ENCODE results near the gene TASL. TPM values are rescaled to one million over a fixed set of nuclear protein-coding genes. Genes with fewer than 3 reads are reported as not detected.

The TASL gene
- polyA plus RNA-seq, 3 donors, result 22.2 to 34.4 (median 28.7) TPM

- TF ChIP-seq, protein P1, sequence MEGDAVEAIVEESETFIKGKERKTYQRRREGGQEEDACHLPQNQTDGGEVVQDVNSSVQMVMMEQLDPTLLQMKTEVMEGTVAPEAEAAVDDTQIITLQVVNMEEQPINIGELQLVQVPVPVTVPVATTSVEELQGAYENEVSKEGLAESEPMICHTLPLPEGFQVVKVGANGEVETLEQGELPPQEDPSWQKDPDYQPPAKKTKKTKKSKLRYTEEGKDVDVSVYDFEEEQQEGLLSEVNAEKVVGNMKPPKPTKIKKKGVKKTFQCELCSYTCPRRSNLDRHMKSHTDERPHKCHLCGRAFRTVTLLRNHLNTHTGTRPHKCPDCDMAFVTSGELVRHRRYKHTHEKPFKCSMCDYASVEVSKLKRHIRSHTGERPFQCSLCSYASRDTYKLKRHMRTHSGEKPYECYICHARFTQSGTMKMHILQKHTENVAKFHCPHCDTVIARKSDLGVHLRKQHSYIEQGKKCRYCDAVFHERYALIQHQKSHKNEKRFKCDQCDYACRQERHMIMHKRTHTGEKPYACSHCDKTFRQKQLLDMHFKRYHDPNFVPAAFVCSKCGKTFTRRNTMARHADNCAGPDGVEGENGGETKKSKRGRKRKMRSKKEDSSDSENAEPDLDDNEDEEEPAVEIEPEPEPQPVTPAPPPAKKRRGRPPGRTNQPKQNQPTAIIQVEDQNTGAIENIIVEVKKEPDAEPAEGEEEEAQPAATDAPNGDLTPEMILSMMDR (IDR thresholded peaks at IDR 0.05), result no peak
- Histone ChIP-seq H2AFZ (ENCODE audit: insufficient read depth, low read depth, low read length, poor library complexity, severe bottlenecking) (no peak overlapping the region), H3K36me3 (replicated peaks in 1 of 2; ENCODE audit: control insufficient read depth in 1 of 2, insufficient read depth in 2 of 2, low read length in 2 of 2) (peaks cover 19 to 63% of the 10 kb centered on the region in 2 donors), H3K4me3 (replicated peaks in 1 of 3; ENCODE audit: low read depth in 2 of 3, low read length in 3 of 3) (no peak overlapping the region), H3K27me3 (ENCODE audit: control insufficient read depth in 2 of 2, insufficient read depth in 2 of 2, low read length in 2 of 2) (peaks cover 0 to 2% of the 10 kb centered on the region in 2 donors), H3K27ac (ENCODE audit: low read depth in 1 of 2, low read length in 2 of 2) (peak overlapping the region in 1 of 2 donors; percentile 37), H3K4me2 (replicated peaks; ENCODE audit: extremely low read depth, low read length, poor library complexity, severe bottlenecking) (no peak overlapping the region), H3K4me1 (ENCODE audit: control insufficient read depth in 1 of 2, insufficient read depth in 2 of 2, low read length in 2 of 2) (peaks cover 11 to 13% of the 10 kb centered on the region in 2 donors), H4K20me1 (ENCODE audit: insufficient read depth, low read length) (peaks cover 80% of the 10 kb centered on the region), H3K79me2 (ENCODE audit: insufficient read depth, low read length) (peaks cover 86% of the 10 kb centered on the region), H3K9me3 (replicated peaks in 1 of 2; ENCODE audit: control insufficient read depth in 1 of 2, insufficient read depth in 1 of 2, low read length in 2 of 2) (peaks cover 0 to 6% of the 10 kb centered on the region in 2 donors), H3K9ac (ENCODE audit: insufficient read depth, low read length, poor library complexity, severe bottlenecking) (no peak overlapping the region)
- WGBS (ENCODE audit: insufficient coverage), result no CpG with 5 or more reads among the region's 2 CpGs
- intact Hi-C loops (cut with micrococcal nuclease), result loop anchor here in 1 of 2 donors (10.0 kb wide), 1 partner anchor 94 kb away; the partner anchor contains the start of gene GK
- peaks cover 0 to 10% (median 8%) of the 10 kb centered on the region in 7 donors for H3K9me3 Mint-ChIP-seq
- H3K4me1 Mint-ChIP-seq, result peaks cover 29% of the 10 kb centered on the region
- H3K27me3 Mint-ChIP-seq (ENCODE audit: low read depth in 3 of 3), result peaks cover 0 to 4% (median 0%) of the 10 kb centered on the region in 3 donors
- DNase-seq, result no peak
- H3K27ac Mint-ChIP-seq, result peak overlapping the region; percentile 42 to 84 (median 80)
- no peak overlapping the region for H3K4me3 Mint-ChIP-seq
- peaks cover 50 to 84% of the 10 kb centered on the region in 2 donors for H3K36me3 Mint-ChIP-seq
Measured at GRCh38 chrX:30561191-30561590, 16.4 kb downstream of the TASL start.

- Mint-ChIP-seq H3K9me3 (peaks cover 0 to 19% (median 4%) of the 10 kb centered on the region in 7 donors), H3K27ac (no peak overlapping the region), H3K36me3 (peaks cover 3 to 16% of the 10 kb centered on the region in 2 donors), H3K4me1 (peaks cover 11% of the 10 kb centered on the region), H3K4me3 (no peak overlapping the region), H3K27me3 (ENCODE audit: low read depth in 3 of 3) (peaks cover 0 to 3% (median 0%) of the 10 kb centered on the region in 3 donors)
- H3K27me3 ChIP-seq (ENCODE audit: control insufficient read depth in 2 of 2, insufficient read depth in 2 of 2, low read length in 2 of 2), result peaks cover 0 to 5% of the 10 kb centered on the region in 2 donors
- peaks cover 6 to 9% of the 10 kb centered on the region in 2 donors for H3K9me3 ChIP-seq (replicated peaks in 1 of 2; ENCODE audit: control insufficient read depth in 1 of 2, insufficient read depth in 1 of 2, low read length in 2 of 2)
- no CpG with 5 or more reads among the region's 2 CpGs for WGBS (ENCODE audit: insufficient coverage)
- H3K27ac ChIP-seq (ENCODE audit: low read depth in 1 of 2, low read length in 2 of 2), result no peak overlapping the region
- TF ChIP-seq, protein P1 (IDR thresholded peaks at IDR 0.05), result no peak
- H3K36me3 ChIP-seq (replicated peaks in 1 of 2; ENCODE audit: control insufficient read depth in 1 of 2, insufficient read depth in 2 of 2, low read length in 2 of 2), result no peaks in the 10 kb centered on the region
- H3K9ac ChIP-seq (ENCODE audit: insufficient read depth, low read length, poor library complexity, severe bottlenecking), result no peak overlapping the region
- H3K4me2 ChIP-seq (replicated peaks; ENCODE audit: extremely low read depth, low read length, poor library complexity, severe bottlenecking), result no peak overlapping the region
- no peak overlapping the region for H2AFZ ChIP-seq (ENCODE audit: insufficient read depth, low read depth, low read length, poor library complexity, severe bottlenecking)
- H3K4me1 ChIP-seq (ENCODE audit: control insufficient read depth in 1 of 2, insufficient read depth in 2 of 2, low read length in 2 of 2), result peaks cover 3 to 8% of the 10 kb centered on the region in 2 donors
- intact Hi-C loops (cut with micrococcal nuclease), result no loop called here
- no peak for DNase-seq
- no peaks in the 10 kb centered on the region for H4K20me1 ChIP-seq (ENCODE audit: insufficient read depth, low read length)
- no peak overlapping the region for H3K4me3 ChIP-seq (replicated peaks in 1 of 3; ENCODE audit: low read depth in 2 of 3, low read length in 3 of 3)
- no peaks in the 10 kb centered on the region for H3K79me2 ChIP-seq (ENCODE audit: insufficient read depth, low read length)
Measured at GRCh38 chrX:30538271-30538670, 39.3 kb downstream of the TASL start.

Data from CD14-positive monocyte (primary cell).